ENCODE results near the gene DENND1A.

DENND1A gene

DNA sequence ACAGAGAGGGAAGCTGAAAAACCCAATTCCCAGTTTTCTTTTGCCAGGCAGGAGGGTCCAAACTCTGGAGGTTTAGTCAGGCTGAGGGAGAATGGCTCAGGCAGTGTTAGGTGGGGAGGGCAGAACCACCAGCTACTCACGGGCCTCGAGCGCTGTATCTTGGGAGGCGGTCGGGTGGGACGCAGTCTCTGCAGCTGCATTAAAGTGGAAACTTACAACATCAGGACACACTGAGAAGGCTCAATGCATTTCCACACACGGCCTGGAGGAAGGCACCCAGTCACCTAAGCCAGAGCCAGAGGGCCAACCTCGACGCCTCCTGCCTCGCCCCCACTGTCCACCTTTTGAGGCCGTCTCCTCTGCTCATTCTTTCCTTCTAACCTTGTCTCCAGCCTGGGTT is 518.3 kb downstream of the DENND1A start:
- TF ChIP-seq, protein P1, sequence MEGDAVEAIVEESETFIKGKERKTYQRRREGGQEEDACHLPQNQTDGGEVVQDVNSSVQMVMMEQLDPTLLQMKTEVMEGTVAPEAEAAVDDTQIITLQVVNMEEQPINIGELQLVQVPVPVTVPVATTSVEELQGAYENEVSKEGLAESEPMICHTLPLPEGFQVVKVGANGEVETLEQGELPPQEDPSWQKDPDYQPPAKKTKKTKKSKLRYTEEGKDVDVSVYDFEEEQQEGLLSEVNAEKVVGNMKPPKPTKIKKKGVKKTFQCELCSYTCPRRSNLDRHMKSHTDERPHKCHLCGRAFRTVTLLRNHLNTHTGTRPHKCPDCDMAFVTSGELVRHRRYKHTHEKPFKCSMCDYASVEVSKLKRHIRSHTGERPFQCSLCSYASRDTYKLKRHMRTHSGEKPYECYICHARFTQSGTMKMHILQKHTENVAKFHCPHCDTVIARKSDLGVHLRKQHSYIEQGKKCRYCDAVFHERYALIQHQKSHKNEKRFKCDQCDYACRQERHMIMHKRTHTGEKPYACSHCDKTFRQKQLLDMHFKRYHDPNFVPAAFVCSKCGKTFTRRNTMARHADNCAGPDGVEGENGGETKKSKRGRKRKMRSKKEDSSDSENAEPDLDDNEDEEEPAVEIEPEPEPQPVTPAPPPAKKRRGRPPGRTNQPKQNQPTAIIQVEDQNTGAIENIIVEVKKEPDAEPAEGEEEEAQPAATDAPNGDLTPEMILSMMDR (IDR thresholded peaks at IDR 0.05): no peak

- TF ChIP-seq, protein P1 (IDR thresholded peaks at IDR 0.05): no peak
Measured at GRCh38 chr9:123411191-123411590, 518.7 kb downstream of the DENND1A start.

GRCh38 chr9:123410281-123410910 is 519.5 kb downstream of the DENND1A start:
- TF ChIP-seq, protein P1 (IDR thresholded peaks at IDR 0.05): no peak

DNA sequence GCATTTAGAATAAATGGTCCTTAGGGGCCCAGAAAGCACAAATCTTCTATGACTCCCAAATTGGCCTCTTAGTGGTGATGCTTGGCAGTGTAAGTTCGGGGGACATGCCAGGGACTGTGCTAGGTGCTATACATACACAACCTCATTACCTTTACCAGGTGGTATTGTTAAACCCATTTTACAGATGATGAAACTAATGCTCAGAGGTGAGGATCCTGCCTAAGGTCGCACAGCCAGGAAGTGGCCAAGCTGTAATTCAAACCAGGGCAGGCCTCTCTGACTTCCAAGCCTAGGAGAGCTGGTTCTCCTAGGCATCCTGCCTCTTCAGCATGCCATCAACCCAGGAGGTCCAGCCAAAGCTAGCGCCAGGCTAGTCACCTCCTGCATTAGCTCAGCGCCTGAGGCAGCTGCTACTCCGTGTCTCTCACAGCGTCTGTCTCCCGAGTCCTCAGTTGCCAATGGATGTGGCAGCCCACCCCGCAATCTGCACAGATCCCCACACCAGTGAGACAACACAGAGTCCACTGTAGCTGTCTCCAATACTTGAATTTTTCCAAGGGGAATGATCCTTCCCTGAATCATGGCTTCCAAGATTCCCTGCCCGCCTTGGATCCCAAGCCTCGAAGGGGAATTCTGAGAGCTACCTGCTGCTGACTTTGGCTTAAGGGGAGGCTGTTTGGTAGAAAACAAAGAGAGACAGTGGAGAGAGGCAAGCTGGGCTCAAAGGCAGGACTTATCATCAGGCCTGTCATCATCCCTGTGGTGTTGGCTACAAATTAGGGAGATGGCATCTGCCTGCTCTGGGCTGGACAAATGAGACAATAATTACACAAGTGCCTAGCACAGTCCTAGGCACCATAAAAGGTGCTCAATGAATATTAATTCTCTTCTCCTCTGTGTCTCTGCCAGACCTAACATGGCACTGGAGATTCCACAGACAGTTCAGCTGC is 521.3 kb downstream of the DENND1A start:
- TF ChIP-seq, protein P1 (IDR thresholded peaks at IDR 0.05): no peak

GRCh38 chr9:123407217-123407851 is 522.6 kb downstream of the DENND1A start:
- TF ChIP-seq, protein P1 (IDR thresholded peaks at IDR 0.05): no peak

- TF ChIP-seq, protein P1 (IDR thresholded peaks at IDR 0.05): no peak
Measured at GRCh38 chr9:123406691-123407216, 523.2 kb downstream of the DENND1A start.

DNA sequence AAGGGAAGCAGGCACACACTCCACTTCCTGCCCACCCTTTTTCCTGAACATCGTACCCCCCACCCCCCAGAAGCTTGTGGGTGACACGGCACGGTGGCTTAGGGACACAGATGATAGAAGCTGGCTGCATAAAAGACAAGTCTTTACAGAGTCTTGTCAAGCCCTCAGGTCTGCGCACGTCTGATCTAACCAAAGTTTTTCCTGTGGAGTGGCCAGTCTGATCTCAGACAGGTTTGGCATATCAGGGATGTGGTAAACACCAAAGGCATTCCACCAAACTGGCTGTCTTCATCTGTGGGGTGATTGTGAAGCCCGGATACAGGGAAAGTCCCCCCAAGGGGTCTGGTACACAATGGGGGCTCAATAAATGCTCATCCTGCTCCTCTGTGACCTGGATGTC is 523.9 kb downstream of the DENND1A start:
- TF ChIP-seq, protein P1 (IDR thresholded peaks at IDR 0.05): no peak

Measured in LNCAP (cell line).